AG09309 (cell line): Measurements from ENCODE around the gene MAP1A.

Source experiments
- DNase-seq: peaks from one replicate; pipeline ENCODE4 v3.0.0-alpha.2; 2010; ENCODE audit warnings: low read depth
- H3K4me3 ChIP-seq: 2 replicates; pipeline ENCODE4 v1.5.1; 2011; ENCODE audit warnings: mild to moderate bottlenecking, low read depth, low read length, moderate library complexity; ENCODE audit not compliant: control insufficient read depth
- TF ChIP-seq, protein P1 (sequence below): IDR thresholded peaks from 2 replicates; pipeline ENCODE4 v1.5.1; 2011; ENCODE audit warnings: mild to moderate bottlenecking, low read depth, low read length, inconsistent platforms; ENCODE audit not compliant: insufficient read depth, control insufficient read depth; ENCODE audit errors: missing control alignments

MAP1A gene

GRCh38 chr15:43516801-43517353, 531 bp upstream of the MAP1A start:
- H3K4me3 ChIP-seq, result peak overlapping the region; percentile 91
- no peak for DNase-seq
- TF ChIP-seq, protein P1, sequence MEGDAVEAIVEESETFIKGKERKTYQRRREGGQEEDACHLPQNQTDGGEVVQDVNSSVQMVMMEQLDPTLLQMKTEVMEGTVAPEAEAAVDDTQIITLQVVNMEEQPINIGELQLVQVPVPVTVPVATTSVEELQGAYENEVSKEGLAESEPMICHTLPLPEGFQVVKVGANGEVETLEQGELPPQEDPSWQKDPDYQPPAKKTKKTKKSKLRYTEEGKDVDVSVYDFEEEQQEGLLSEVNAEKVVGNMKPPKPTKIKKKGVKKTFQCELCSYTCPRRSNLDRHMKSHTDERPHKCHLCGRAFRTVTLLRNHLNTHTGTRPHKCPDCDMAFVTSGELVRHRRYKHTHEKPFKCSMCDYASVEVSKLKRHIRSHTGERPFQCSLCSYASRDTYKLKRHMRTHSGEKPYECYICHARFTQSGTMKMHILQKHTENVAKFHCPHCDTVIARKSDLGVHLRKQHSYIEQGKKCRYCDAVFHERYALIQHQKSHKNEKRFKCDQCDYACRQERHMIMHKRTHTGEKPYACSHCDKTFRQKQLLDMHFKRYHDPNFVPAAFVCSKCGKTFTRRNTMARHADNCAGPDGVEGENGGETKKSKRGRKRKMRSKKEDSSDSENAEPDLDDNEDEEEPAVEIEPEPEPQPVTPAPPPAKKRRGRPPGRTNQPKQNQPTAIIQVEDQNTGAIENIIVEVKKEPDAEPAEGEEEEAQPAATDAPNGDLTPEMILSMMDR, result no peak

DNA sequence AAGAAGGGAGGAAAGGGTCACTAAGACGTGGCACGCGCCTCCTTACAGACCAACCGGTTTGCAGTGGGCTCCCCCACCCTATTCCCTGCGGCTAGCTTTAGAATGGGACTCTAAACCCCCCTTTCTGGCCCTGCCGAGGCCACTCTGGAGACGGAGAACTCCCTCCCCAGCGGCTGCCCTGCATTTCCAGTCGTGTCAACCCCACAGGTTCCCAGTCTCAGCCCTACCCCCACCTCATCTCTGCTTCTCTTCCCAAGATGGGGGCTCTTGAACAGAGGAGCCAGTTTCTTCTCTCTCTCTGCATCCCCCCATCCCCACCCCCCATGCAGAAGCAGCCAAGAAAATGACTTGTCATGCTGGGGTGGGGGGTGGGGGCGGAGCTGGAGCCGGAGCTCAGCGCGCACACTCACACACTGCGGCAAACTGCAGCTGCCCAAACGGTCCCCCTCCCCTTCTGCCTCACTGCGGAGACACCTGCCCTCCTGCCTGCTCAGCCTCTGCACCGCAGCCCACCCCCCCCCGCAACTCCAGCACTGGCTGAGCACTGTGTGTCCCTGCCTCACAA, 871 bp downstream of the MAP1A start:
- no peak for DNase-seq
- peak overlapping the region; percentile 91 for H3K4me3 ChIP-seq
- TF ChIP-seq, protein P1, result no peak

DNA sequence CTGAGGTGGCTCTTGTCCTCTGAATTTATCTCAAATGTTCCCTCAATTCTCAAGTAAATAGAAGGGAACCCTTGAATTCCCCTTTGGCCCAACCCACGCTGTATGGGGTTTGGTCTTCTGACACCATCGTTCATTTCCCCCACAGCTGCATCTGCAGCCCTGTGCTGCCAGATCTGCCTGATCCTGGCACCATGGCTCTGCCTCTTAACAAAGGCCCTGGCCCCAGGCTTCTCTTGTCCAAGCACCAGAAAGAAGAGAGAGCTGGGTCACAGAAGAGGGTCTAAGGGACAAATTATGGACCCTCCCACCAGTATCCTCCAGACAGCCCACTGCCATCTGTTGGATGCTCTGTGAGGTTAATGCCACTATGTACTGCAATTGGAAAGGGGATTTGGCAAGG, 1.8 kb downstream of the MAP1A start:
- TF ChIP-seq, protein P1, result no peak
- H3K4me3 ChIP-seq, result peak overlapping the region; percentile 91; the same call in 1 of the 2 replicates
- DNase-seq, result no peak

DNA sequence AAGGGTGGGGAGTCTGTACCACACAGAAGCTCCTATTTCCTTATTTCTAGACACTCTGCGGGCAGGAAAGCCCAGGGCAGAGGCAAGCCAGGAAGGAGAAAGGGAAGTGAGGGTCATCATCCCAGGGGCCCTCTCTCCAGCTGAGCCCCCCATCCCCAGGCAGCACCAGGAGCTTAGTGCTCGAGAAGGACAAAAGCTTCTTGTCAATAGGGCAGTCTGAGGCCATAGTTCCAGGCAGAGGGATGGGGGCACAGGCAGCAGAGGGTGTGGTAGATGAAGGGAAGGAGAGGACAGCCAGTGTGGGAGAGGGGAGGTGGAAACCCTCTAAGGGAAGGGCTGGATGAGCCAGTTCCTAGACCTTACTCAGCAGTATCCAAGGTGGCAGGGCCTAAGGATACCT, 2.7 kb downstream of the MAP1A start:
- no peak for DNase-seq
- TF ChIP-seq, protein P1, result no peak
- no peak overlapping the region for H3K4me3 ChIP-seq

DNA sequence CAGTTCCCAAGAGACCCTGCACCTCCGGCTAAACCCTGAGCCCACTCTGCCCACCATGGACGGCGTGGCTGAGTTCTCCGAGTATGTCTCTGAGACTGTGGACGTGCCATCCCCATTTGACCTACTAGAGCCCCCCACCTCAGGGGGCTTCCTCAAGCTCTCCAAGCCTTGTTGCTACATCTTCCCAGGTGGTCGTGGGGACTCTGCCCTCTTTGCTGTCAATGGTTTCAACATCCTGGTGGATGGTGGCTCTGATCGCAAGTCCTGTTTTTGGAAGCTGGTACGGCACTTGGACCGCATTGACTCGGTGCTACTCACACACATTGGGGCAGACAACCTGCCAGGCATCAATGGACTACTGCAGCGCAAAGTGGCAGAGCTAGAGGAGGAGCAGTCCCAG, 4.0 kb downstream of the MAP1A start:
- TF ChIP-seq, protein P1, result no peak
- no peak overlapping the region for H3K4me3 ChIP-seq
- no peak for DNase-seq

DNA sequence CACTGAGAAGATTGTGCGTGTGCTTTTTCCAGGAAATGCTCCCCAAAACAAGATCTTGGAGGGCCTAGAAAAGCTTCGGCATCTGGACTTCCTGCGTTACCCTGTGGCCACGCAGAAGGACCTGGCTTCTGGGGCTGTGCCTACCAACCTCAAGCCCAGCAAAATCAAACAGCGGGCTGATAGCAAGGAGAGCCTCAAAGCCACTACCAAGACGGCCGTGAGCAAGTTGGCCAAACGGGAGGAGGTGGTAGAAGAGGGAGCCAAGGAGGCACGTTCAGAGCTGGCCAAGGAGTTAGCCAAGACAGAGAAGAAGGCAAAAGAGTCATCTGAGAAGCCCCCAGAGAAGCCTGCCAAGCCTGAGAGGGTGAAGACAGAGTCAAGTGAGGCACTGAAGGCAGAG, 4.8 kb downstream of the MAP1A start:
- DNase-seq, result no peak
- TF ChIP-seq, protein P1, result no peak
- no peak overlapping the region for H3K4me3 ChIP-seq

DNA sequence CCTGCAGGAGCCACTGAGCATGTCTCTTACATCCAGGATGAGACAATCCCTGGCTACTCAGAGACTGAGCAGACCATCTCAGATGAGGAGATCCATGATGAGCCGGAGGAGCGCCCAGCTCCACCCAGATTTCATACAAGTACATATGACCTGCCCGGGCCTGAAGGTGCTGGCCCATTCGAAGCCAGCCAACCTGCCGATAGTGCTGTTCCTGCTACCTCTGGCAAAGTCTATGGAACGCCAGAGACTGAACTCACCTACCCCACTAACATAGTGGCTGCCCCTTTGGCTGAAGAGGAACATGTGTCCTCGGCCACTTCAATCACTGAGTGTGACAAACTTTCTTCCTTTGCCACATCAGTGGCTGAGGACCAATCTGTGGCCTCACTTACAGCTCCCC, 6.2 kb downstream of the MAP1A start:
- H3K4me3 ChIP-seq, result no peak overlapping the region
- DNase-seq, result no peak
- TF ChIP-seq, protein P1, result no peak
